ENCODE results near the gene TRIM46.
"Not testable (repeated sequence)": the region's sequence is repeated elsewhere in the genome, so short reads cannot be mapped to it uniquely, and the experiment has no call there.

Gene TRIM46

GRCh38 chr1:155233502-155233901 lies 59.9 kb downstream of the TRIM46 start:
- DNase-seq = not testable (repeated sequence)
